Cardiac muscle cell (in vitro differentiated cells and primary cell): ENCODE results near the gene RBL2. TPM values are rescaled to one million over a fixed set of nuclear protein-coding genes. Genes with fewer than 3 reads are reported as not detected.

Source experiments
- DNase-seq, 2 donors: peaks; one replicate each; pipeline versions ENCODE4 v3.0.0 to v3.0.0-alpha.2; 2010 to 2017; ENCODE audit warnings: low read depth in 1 of 2, low spot score in 1 of 2
- H3K27ac ChIP-seq: fragments of 200-600 bp; sonication (generic); 2 replicates; pipeline ENCODE4 v1.5.1; 2016
- H3K27me3 ChIP-seq: fragments of 200-600 bp; sonication (generic); 2 replicates; pipeline ENCODE4 v1.6.0; 2016; ENCODE audit warnings: control low read depth
- H3K36me3 ChIP-seq: fragments of 200-600 bp; sonication (generic); 2 replicates; pipeline ENCODE4 v1.5.1; 2016; ENCODE audit warnings: control low read depth
- H3K4me1 ChIP-seq: fragments of 200-600 bp; sonication (generic); 2 replicates; pipeline ENCODE4 v1.8.1; 2017; ENCODE audit warnings: low read depth, mild to moderate bottlenecking, mixed run types
- H3K4me3 ChIP-seq: fragments of 200-600 bp; sonication (generic); 2 replicates; pipeline ENCODE4 v1.5.1; 2016; ENCODE audit warnings: mild to moderate bottlenecking
- H3K9me3 ChIP-seq: fragments of 200-600 bp; sonication (generic); 2 replicates; pipeline ENCODE4 v1.5.1; 2017; ENCODE audit warnings: low read depth, mild to moderate bottlenecking, control low read depth
- polyA plus RNA-seq: library from polyadenylated mRNA; unstranded; fragments of >200 nt; fragmentation: Nextera tagmentation; extraction: Ambion mirVana; gene quantifications from 2 replicates; pipeline ENCODE4 v1.2.1, GENCODE V29; 2016
- total RNA-seq: library from RNA; depleted of rRNA; stranded (reverse); fragments of >200 nt; gene quantifications from 2 replicates; pipeline ENCODE4 v1.2.3, GENCODE V29; 2016
- TF ChIP-seq, protein P1 (sequence below): IDR thresholded peaks from 2 replicates; pipeline ENCODE4 v1.5.1; 2012; ENCODE audit warnings: low read depth, mild to moderate bottlenecking, low read length

Gene RBL2
- total and polyA plus RNA-seq, 2 experiments from 2014 or later = 43.1 to 49.8 TPM

DNA sequence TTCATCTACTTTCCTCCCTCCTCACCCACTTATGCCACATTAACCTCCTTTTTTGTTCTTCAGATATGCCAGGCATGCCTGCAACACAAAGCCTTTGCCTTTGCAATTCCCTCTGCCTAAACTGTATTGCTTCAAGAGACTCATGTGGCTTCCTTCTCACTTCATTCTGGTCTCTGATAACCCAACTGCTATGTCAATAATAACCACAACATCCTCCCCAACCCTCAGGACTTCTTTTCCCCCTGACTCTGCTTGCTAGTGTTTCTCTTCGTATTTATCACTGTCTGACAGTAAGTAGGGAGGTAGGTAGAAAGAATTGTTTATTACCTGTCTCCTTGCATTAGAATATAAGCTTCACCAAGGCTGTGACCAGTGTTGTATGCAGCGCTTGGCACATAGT is 22.4 kb downstream of the RBL2 start:
- TF ChIP-seq, protein P1, sequence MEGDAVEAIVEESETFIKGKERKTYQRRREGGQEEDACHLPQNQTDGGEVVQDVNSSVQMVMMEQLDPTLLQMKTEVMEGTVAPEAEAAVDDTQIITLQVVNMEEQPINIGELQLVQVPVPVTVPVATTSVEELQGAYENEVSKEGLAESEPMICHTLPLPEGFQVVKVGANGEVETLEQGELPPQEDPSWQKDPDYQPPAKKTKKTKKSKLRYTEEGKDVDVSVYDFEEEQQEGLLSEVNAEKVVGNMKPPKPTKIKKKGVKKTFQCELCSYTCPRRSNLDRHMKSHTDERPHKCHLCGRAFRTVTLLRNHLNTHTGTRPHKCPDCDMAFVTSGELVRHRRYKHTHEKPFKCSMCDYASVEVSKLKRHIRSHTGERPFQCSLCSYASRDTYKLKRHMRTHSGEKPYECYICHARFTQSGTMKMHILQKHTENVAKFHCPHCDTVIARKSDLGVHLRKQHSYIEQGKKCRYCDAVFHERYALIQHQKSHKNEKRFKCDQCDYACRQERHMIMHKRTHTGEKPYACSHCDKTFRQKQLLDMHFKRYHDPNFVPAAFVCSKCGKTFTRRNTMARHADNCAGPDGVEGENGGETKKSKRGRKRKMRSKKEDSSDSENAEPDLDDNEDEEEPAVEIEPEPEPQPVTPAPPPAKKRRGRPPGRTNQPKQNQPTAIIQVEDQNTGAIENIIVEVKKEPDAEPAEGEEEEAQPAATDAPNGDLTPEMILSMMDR = no peak
- H3K4me1 ChIP-seq = no peaks in the 10 kb centered on the region
- no peaks in the 10 kb centered on the region for H3K9me3 ChIP-seq
- no peaks in the 10 kb centered on the region for H3K27me3 ChIP-seq
- peaks cover 49% of the 10 kb centered on the region for H3K36me3 ChIP-seq
- no peak overlapping the region for H3K4me3 ChIP-seq
- no peak overlapping the region for H3K27ac ChIP-seq
- DNase-seq = no peak

DNA sequence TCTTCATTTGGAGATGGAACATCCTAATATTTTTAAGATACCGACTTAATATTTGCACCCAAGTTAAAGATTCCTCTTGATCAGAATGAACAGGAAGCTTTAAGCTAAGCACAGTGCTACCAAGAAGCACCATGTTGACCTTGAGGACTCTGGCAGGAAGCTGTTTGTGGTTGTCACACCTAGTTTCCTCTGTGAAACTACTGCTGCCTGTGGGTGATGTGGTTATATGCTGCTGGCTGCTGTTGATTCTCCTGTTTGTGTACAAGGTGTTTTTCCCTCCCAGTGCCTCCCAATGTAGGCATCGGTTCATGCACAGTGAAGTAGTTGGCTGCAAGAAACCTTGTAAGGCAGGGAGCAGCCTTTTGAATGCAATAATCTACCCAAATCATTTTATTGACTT is 23.4 kb downstream of the RBL2 start:
- H3K9me3 ChIP-seq = no peaks in the 10 kb centered on the region
- H3K4me1 ChIP-seq = no peaks in the 10 kb centered on the region
- TF ChIP-seq, protein P1 = no peak
- H3K27me3 ChIP-seq = no peaks in the 10 kb centered on the region
- no peak overlapping the region for H3K4me3 ChIP-seq
- H3K36me3 ChIP-seq = peaks cover 46% of the 10 kb centered on the region
- no peak overlapping the region for H3K27ac ChIP-seq
- no peak for DNase-seq

DNA sequence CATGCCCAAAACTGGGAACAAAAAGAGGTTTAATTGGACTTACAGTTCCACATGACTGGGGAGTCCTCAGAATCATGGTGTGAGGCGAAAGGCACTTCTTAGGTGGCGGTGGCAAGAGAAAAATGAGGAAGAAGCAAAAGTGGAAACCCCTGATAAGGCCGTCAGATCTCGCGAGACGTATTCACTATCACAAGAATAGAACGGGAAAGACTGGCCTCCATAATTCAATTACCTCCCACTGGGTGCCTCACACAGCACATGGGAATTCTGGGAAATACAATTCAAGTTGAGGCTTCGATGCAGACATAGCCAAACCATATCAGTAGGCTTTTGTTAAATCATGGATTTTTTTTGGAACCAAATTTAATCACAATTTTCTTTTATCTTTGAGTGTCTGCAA is 24.4 kb downstream of the RBL2 start:
- Histone ChIP-seq H3K4me3 (no peak overlapping the region), H3K36me3 (peaks cover 42% of the 10 kb centered on the region), H3K9me3 (no peaks in the 10 kb centered on the region), H3K27me3 (no peaks in the 10 kb centered on the region), H3K27ac (no peak overlapping the region), H3K4me1 (no peaks in the 10 kb centered on the region)
- TF ChIP-seq, protein P1 = no peak
- no peak for DNase-seq

DNA sequence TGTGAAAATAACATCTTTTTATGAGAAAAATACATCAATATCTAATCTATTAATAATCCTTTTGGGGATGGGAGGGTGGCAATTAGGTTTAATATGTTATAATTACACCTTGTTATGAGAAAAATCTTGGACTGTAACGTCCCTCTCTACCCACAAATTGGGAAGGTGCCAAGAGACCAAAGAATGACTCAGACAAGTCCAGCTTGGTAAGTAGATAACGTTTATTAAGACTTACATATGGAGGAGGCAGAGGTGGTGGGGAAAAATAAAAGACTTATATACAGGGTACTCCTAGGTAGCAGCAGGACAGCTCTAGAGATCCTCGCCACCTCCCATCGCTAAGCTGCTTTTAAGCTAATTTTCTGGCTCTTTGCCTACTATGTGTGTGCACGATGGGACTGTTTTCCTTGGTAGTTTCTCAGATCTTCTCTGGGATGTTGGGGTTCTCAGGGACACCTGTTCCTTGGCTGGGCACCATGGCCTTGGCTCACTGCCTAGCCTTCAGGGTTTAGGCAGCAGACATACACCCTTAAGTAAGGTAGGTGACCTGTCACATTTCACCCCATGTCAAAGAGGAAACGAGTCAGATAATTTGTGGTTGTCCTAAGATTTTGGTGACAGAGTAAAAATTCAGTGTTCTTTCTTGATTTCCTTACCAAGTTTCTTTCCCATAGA is 31.5 kb downstream of the RBL2 start:
- TF ChIP-seq, protein P1 = no peak
- H3K4me3 ChIP-seq = no peak overlapping the region
- H3K36me3 ChIP-seq = peaks cover 43% of the 10 kb centered on the region
- H3K27ac ChIP-seq = no peak overlapping the region
- no peaks in the 10 kb centered on the region for H3K27me3 ChIP-seq
- H3K9me3 ChIP-seq = no peaks in the 10 kb centered on the region
- peak in 1 of 2 donors; percentile 84 for DNase-seq
- H3K4me1 ChIP-seq = no peaks in the 10 kb centered on the region

DNA sequence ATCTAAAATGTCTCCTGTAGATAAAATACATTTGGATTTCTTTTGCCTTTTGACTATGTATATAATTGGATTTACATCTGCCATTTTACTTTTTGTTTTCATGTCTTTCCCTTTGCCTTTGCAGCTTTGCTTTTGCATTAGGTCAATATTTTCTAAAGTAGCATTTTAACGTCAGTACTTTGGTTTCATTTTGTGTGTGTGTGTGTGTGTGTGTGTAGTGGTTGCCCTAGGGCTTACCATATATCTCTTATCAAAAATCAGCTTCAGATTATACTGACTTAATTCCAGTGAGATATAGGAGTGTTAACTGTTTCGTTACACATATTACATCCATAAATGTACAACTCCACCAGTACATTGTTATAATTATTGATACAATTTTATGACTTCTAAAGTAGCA is 42.6 kb downstream of the RBL2 start:
- no peaks in the 10 kb centered on the region for H3K4me1 ChIP-seq
- no peak overlapping the region for H3K27ac ChIP-seq
- TF ChIP-seq, protein P1 = no peak
- DNase-seq = no peak
- H3K4me3 ChIP-seq = no peak overlapping the region
- H3K9me3 ChIP-seq = no peaks in the 10 kb centered on the region
- H3K27me3 ChIP-seq = no peaks in the 10 kb centered on the region
- peaks cover 15% of the 10 kb centered on the region for H3K36me3 ChIP-seq
